Ishikawa (cell line): Measurements from ENCODE around the gene BMP6.

Experiments
- CEBPB ChIP-seq: IDR thresholded peaks from 2 replicates; pipeline ENCODE4 v1.6.1; 2012
- CREB1 ChIP-seq: IDR thresholded peaks from 2 replicates; pipeline ENCODE4 v1.6.1; 2012; ENCODE audit warnings: low read depth
- EGR1 ChIP-seq: IDR thresholded peaks from 2 replicates; pipeline ENCODE4 v1.6.1; 2012
- EP300 ChIP-seq: IDR thresholded peaks from 2 replicates; pipeline ENCODE4 v1.6.1; 2012; ENCODE audit warnings: borderline replicate concordance
- FOXM1 ChIP-seq: IDR thresholded peaks from 2 replicates; pipeline ENCODE4 v1.6.1; 2012; ENCODE audit warnings: low read depth, borderline replicate concordance
- NFIC ChIP-seq: IDR thresholded peaks from 2 replicates; pipeline ENCODE4 v1.6.1; 2012
- RAD21 ChIP-seq: IDR thresholded peaks from 2 replicates; pipeline ENCODE4 v1.6.1; 2012; ENCODE audit warnings: low read depth
- TAF1 ChIP-seq: IDR thresholded peaks from 2 replicates; pipeline ENCODE4 v1.6.1; 2012; ENCODE audit warnings: low read depth, mild to moderate bottlenecking
- TCF12 ChIP-seq: IDR thresholded peaks from 2 replicates; pipeline ENCODE4 v1.6.1; 2012; ENCODE audit warnings: low read depth
- TEAD4 ChIP-seq: IDR thresholded peaks from 2 replicates; pipeline ENCODE4 v1.6.1; 2012
- YY1 ChIP-seq: IDR thresholded peaks from 2 replicates; pipeline ENCODE4 v1.6.1; 2012; ENCODE audit warnings: low read depth
- ZBTB7A ChIP-seq: IDR thresholded peaks from 2 replicates; pipeline ENCODE4 v1.6.1; 2012; ENCODE audit warnings: low read depth
- TF ChIP-seq, protein P1 (sequence below): IDR thresholded peaks from 2 replicates; pipeline ENCODE4 v1.6.1; 2012
- TF ChIP-seq, protein P2 (sequence below): IDR thresholded peaks from 2 replicates; pipeline ENCODE4 v1.6.1; 2012
- TF ChIP-seq, protein P3 (sequence below): IDR thresholded peaks from 2 replicates; pipeline ENCODE4 v1.6.1; 2012; ENCODE audit warnings: low read depth, mild to moderate bottlenecking

Gene BMP6

DNA sequence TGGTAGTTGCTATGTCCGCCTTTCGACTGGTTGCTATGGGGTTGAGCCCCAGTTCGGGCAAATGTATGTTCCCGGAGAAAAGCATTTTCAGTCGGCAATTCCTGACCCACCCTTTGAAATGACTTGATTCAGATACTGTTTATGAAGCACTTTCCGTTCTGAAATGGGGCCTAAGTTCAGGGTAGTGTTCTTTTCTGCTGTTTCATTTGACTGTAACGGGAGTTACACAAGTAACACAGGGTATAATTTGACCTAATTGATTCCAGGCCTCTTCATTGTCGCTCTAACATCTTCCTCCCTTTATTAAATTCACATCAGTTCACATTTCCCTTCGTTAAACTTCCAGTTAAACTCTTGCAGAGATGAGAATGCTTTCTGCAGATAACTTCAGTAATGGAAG lies 85.5 kb downstream of the BMP6 start:
- TF ChIP-seq ZBTB7A (no peak), CREB1 (no peak), EP300 (no peak), NFIC (no peak), YY1 (no peak), EGR1 (no peak), TCF12 (no peak)
- TF ChIP-seq, protein P1, sequence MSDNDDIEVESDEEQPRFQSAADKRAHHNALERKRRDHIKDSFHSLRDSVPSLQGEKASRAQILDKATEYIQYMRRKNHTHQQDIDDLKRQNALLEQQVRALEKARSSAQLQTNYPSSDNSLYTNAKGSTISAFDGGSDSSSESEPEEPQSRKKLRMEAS: no peak
- TF ChIP-seq, protein P2, sequence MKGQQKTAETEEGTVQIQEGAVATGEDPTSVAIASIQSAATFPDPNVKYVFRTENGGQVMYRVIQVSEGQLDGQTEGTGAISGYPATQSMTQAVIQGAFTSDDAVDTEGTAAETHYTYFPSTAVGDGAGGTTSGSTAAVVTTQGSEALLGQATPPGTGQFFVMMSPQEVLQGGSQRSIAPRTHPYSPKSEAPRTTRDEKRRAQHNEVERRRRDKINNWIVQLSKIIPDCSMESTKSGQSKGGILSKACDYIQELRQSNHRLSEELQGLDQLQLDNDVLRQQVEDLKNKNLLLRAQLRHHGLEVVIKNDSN: no peak

DNA sequence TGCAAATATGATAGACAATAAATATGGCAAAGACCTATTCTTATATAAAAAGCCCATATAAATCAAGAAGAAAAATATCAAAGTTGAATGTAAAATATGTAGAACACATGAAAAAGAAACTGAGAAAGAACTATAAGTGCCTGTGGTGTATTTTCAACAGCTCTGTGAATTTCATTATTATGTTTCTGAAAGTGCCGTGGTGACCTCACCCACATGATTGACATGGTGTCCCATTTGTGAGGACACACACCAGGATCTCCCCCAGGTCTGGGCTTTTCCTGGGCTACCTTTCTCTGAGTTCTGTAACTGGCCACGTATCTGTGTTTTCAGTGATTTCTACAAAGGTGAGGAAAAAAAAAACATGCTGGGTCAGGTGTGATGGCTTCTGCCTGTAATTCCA lies 86.7 kb downstream of the BMP6 start:
- TF ChIP-seq CREB1: no peak
- TF ChIP-seq, protein P1: no peak
- no peak for TF ChIP-seq NFIC
- TF ChIP-seq ZBTB7A: no peak
- no peak for TF ChIP-seq EP300
- TF ChIP-seq EGR1: no peak
- no peak for TF ChIP-seq TEAD4
- TF ChIP-seq, protein P2: no peak
- TF ChIP-seq RAD21: no peak
- TF ChIP-seq TCF12: no peak
- TF ChIP-seq FOXM1: no peak
- no peak for TF ChIP-seq CEBPB
- TF ChIP-seq YY1: no peak
- TF ChIP-seq TAF1: no peak
- TF ChIP-seq, protein P3, sequence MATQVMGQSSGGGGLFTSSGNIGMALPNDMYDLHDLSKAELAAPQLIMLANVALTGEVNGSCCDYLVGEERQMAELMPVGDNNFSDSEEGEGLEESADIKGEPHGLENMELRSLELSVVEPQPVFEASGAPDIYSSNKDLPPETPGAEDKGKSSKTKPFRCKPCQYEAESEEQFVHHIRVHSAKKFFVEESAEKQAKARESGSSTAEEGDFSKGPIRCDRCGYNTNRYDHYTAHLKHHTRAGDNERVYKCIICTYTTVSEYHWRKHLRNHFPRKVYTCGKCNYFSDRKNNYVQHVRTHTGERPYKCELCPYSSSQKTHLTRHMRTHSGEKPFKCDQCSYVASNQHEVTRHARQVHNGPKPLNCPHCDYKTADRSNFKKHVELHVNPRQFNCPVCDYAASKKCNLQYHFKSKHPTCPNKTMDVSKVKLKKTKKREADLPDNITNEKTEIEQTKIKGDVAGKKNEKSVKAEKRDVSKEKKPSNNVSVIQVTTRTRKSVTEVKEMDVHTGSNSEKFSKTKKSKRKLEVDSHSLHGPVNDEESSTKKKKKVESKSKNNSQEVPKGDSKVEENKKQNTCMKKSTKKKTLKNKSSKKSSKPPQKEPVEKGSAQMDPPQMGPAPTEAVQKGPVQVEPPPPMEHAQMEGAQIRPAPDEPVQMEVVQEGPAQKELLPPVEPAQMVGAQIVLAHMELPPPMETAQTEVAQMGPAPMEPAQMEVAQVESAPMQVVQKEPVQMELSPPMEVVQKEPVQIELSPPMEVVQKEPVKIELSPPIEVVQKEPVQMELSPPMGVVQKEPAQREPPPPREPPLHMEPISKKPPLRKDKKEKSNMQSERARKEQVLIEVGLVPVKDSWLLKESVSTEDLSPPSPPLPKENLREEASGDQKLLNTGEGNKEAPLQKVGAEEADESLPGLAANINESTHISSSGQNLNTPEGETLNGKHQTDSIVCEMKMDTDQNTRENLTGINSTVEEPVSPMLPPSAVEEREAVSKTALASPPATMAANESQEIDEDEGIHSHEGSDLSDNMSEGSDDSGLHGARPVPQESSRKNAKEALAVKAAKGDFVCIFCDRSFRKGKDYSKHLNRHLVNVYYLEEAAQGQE: no peak

DNA sequence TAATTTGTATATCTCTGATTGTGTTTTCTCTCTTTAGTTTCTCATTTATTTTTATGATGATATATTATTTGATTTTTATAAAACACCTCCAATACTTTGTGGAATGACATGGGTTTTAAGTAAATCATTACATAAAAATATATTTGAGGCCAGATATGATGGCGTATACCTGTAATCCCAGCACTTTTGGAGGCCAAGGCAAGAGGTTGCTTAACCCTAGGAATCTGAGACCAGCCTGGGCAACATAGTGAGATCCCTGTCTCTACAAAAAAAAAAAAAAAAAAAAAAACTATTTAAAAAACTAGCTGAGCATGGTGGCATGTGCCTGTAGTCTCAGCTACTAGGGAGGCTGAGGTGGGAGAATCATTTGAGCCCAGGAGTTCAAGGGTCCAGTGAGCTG lies 87.3 kb downstream of the BMP6 start:
- TF ChIP-seq TCF12: no peak
- TF ChIP-seq EP300: no peak
- TF ChIP-seq TEAD4: no peak
- TF ChIP-seq NFIC: no peak
- TF ChIP-seq, protein P1: no peak
- no peak for TF ChIP-seq RAD21
- no peak for TF ChIP-seq CEBPB
- no peak for TF ChIP-seq YY1
- TF ChIP-seq, protein P3: no peak
- TF ChIP-seq ZBTB7A: no peak

DNA sequence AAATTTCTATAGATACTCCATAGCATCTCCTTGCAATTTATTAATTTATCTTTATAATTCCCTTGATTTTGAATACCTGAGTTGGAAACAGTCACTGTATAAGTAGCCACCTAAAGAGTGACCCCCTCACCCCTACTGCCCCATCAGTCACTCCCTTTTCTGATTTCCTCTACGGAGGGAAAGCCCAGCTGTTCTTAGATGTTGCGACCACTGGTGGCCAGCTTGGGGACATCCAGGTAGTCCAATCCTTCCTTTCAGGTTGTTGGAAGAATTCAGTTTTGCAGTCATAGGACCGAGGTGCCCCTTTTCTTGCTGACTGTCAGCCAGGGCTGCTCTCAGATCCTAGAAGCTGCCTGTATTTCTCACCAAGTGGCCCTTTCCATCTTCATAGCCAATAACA lies 87.8 kb downstream of the BMP6 start:
- no peak for TF ChIP-seq RAD21
- TF ChIP-seq TAF1: no peak
- no peak for TF ChIP-seq EGR1
- TF ChIP-seq, protein P3: no peak
- no peak for TF ChIP-seq FOXM1

DNA sequence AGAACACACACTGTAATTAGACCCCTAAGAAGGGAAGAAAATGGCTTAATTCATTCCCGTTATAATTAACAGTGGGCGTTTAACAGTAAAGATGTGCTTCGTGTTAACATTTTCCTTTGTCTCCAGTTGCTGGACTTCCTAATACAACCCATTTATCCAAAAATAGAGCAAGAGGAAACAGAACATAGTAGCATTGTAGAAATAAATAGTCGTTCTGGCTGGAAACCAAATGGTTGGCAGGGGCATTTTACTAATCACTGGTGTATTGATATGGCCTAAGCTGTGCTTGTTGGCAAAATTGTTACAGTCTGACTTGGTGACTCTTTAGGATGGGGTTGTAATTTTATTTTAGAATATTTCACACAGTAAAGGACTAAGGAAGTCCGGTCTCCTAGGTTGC lies 89.8 kb downstream of the BMP6 start:
- TF ChIP-seq CREB1: no peak
- TF ChIP-seq, protein P3: no peak
- no peak for TF ChIP-seq TAF1
- no peak for TF ChIP-seq ZBTB7A
- TF ChIP-seq TCF12: no peak
- TF ChIP-seq, protein P2: no peak
- no peak for TF ChIP-seq FOXM1
